K562 (cell line): ENCODE data around the gene CROCC2.

Source experiments
- CEBPG ChIP-seq, 3 experiments: fragments of 200-800 bp in 1 of 3; sonication (Bioruptor generic) in 1 of 3; sonication (generic) in 1 of 3; formaldehyde crosslinking in 1 of 3; IDR thresholded peaks in 2 of 3; conservative IDR thresholded peaks in 1 of 3; 2 replicates each; pipeline versions ENCODE4 v1.6.1 to v1.8.0; 2016 to 2022; ENCODE audit warnings: missing compliant biosample characterization in 2 of 3, missing genetic modification characterization in 2 of 3, mild to moderate bottlenecking in 1 of 3, missing genetic modification reagents in 1 of 3
- COPS2 ChIP-seq: fragments of 450-650 bp; conservative IDR thresholded peaks from 2 replicates; pipeline ENCODE4 v1.6.1; 2016; ENCODE audit warnings: mild to moderate bottlenecking, moderate library complexity
- E2F3 ChIP-seq: fragments of 250-450 bp; sonication (Bioruptor Pico); IDR thresholded peaks from 2 replicates; pipeline ENCODE4 v1.4.0; 2020; ENCODE audit warnings: mild to moderate bottlenecking
- EZH2 ChIP-seq: IDR thresholded peaks from 2 replicates; pipeline ENCODE4 v1.6.1; 2012; ENCODE audit warnings: low read depth, mild to moderate bottlenecking, inconsistent platforms, low read length, borderline replicate concordance
- FOXP1 ChIP-seq: sonication (generic); formaldehyde crosslinking; IDR thresholded peaks from 2 replicates; pipeline ENCODE4 v1.8.0; 2022; ENCODE audit warnings: mild to moderate bottlenecking, missing genetic modification reagents
- LEF1 ChIP-seq: fragments of 450-650 bp; IDR thresholded peaks from 2 replicates; pipeline ENCODE4 v1.6.1; 2016; ENCODE audit warnings: mild to moderate bottlenecking
- POLR2AphosphoS5 ChIP-seq: IDR thresholded peaks from 2 replicates; pipeline ENCODE4 v1.6.1; 2011; ENCODE audit warnings: mild to moderate bottlenecking, low read depth, low read length, moderate library complexity; ENCODE audit not compliant: control insufficient read depth, insufficient read depth
- PPARD ChIP-seq: fragments of 250-450 bp; sonication (Bioruptor Pico); IDR thresholded peaks from 2 replicates; pipeline ENCODE4 v1.8.0; 2022; ENCODE audit warnings: inconsistent platforms, mild to moderate bottlenecking, moderate library complexity
- XRCC5 ChIP-seq: fragments of 200-400 bp; formaldehyde crosslinking; IDR thresholded peaks from 2 replicates; pipeline ENCODE4 v1.6.1; 2017; ENCODE audit warnings: low read depth, mild to moderate bottlenecking, low read length
- ZNF282 ChIP-seq: sonication (generic); formaldehyde crosslinking; IDR thresholded peaks from 2 replicates; pipeline ENCODE4 v1.8.1; 2023; ENCODE audit warnings: missing genetic modification reagents
- ZNF551 ChIP-seq: fragments of 250-450 bp; sonication (Bioruptor Pico); IDR thresholded peaks from 2 replicates; pipeline ENCODE4 v1.5.0; 2021; ENCODE audit warnings: mild to moderate bottlenecking, moderate library complexity
- TF ChIP-seq, protein P1 (sequence below), 3 experiments: IDR thresholded peaks in 2 of 3; conservative IDR thresholded peaks in 1 of 3; 2 replicates each; pipeline ENCODE4 v1.5.1; 2011 to 2012; ENCODE audit warnings: low read length in 3 of 3, mild to moderate bottlenecking in 3 of 3, control low read depth in 2 of 3, improper control_type of control experiment in 1 of 3, inconsistent platforms in 1 of 3, low read depth in 1 of 3, mixed read lengths in 1 of 3, moderate library complexity in 1 of 3; ENCODE audit not compliant: insufficient read depth in 2 of 3

DNA sequence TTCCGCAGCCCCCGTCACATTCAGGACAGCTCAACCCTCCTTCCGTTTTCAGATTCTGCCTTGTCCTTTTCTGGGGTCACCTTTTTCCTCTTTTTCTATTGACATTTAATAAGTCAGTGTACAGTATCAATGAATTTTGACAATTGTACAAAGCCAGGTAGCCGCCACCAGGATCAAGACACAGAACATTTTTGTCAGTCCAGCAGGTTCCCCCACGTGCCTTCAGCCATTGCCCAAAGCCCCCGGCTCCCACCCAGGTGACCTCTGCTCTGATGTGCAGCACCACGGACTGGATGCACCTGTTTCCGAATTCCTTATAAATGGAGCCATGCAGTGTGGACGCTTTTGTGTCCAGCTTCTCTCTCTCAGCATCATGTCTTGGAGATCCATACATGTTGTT is 30.0 kb downstream of the CROCC2 start:
- TF ChIP-seq ZNF282 (CRISPR knock-in tag): no peak
- no peak for TF ChIP-seq EZH2
- TF ChIP-seq E2F3 (CRISPR knock-in tag): no peak
- no peak for TF ChIP-seq FOXP1 (CRISPR knock-in tag)
- TF ChIP-seq XRCC5: no peak
- TF ChIP-seq CEBPG (CRISPR knock-in tag; IDR thresholded peaks at IDR 0.05): no peak
- no peak for TF ChIP-seq CEBPG (tag; conservative IDR thresholded peaks at IDR 0.05 in 1 of 2, IDR thresholded peaks at IDR 0.05 in 1 of 2)
- TF ChIP-seq LEF1: no peak
- no peak for TF ChIP-seq COPS2
- no peak for TF ChIP-seq PPARD
- no peak for TF ChIP-seq ZNF551 (CRISPR knock-in tag)
- TF ChIP-seq, protein P1, sequence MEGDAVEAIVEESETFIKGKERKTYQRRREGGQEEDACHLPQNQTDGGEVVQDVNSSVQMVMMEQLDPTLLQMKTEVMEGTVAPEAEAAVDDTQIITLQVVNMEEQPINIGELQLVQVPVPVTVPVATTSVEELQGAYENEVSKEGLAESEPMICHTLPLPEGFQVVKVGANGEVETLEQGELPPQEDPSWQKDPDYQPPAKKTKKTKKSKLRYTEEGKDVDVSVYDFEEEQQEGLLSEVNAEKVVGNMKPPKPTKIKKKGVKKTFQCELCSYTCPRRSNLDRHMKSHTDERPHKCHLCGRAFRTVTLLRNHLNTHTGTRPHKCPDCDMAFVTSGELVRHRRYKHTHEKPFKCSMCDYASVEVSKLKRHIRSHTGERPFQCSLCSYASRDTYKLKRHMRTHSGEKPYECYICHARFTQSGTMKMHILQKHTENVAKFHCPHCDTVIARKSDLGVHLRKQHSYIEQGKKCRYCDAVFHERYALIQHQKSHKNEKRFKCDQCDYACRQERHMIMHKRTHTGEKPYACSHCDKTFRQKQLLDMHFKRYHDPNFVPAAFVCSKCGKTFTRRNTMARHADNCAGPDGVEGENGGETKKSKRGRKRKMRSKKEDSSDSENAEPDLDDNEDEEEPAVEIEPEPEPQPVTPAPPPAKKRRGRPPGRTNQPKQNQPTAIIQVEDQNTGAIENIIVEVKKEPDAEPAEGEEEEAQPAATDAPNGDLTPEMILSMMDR (IDR thresholded peaks at IDR 0.05 in 2 of 3, conservative IDR thresholded peaks at IDR 0.05 in 1 of 3; ENCODE audit: insufficient read depth in 2 of 3, low read depth in 1 of 3, low read length in 3 of 3): no peak
- no peak for TF ChIP-seq POLR2AphosphoS5
